Left kidney (tissue), 2 donors: ENCODE measurements around the gene SEL1L2. TPM values are rescaled to one million over a fixed set of nuclear protein-coding genes. Genes with fewer than 3 reads are reported as not detected.
A peak's percentile ranks its signal among the peaks of the same experiment; 100 is the strongest.

Source experiments
- DNase-seq: peaks from one replicate; pipeline ENCODE4 v3.0.0-alpha.2; 2013
- polyA plus RNA-seq: library from polyadenylated mRNA; unstranded; fragments of 120-200 nt; gene quantifications from one replicate; pipeline ENCODE4 v1.2.1, GENCODE V29; 2013; ENCODE audit not compliant: insufficient read length

SEL1L2 gene
- polyA plus RNA-seq, 1 donor, result not detected

- no peak for DNase-seq
Measured at GRCh38 chr20:13865791-13866351, 124.5 kb downstream of the SEL1L2 start.

- DNase-seq, result no peak
Measured at GRCh38 chr20:13865156-13865555, 125.3 kb downstream of the SEL1L2 start.

- DNase-seq, result no peak
Measured at GRCh38 chr20:13863244-13863643, 127.2 kb downstream of the SEL1L2 start.

- no peak for DNase-seq
Measured at GRCh38 chr20:13862245-13862644, 128.2 kb downstream of the SEL1L2 start.

- DNase-seq, result no peak
Measured at GRCh38 chr20:13858871-13859270, 131.5 kb downstream of the SEL1L2 start.

GRCh38 chr20:13858439-13858838 lies 132.0 kb downstream of the SEL1L2 start:
- DNase-seq, result no peak

GRCh38 chr20:13857961-13858360 lies 132.5 kb downstream of the SEL1L2 start:
- no peak for DNase-seq

- no peak for DNase-seq
Measured at GRCh38 chr20:13857304-13857703, 133.1 kb downstream of the SEL1L2 start.

GRCh38 chr20:13856354-13856753 lies 134.1 kb downstream of the SEL1L2 start:
- no peak for DNase-seq

GRCh38 chr20:13855613-13856012 lies 134.8 kb downstream of the SEL1L2 start:
- DNase-seq, result no peak

- no peak for DNase-seq
Measured at GRCh38 chr20:13852306-13852705, 138.1 kb downstream of the SEL1L2 start.

GRCh38 chr20:13851279-13851678 lies 139.1 kb downstream of the SEL1L2 start:
- no peak for DNase-seq

GRCh38 chr20:13844296-13844695 lies 146.1 kb downstream of the SEL1L2 start:
- DNase-seq, result no peak

- no peak for DNase-seq
Measured at GRCh38 chr20:13841206-13841605, 149.2 kb downstream of the SEL1L2 start.

GRCh38 chr20:13840093-13840465 lies 150.3 kb downstream of the SEL1L2 start:
- DNase-seq, result no peak

- DNase-seq, result no peak
Measured at GRCh38 chr20:13839421-13840092, 150.9 kb downstream of the SEL1L2 start.

GRCh38 chr20:13838664-13839063 lies 151.8 kb downstream of the SEL1L2 start:
- no peak for DNase-seq

- no peak for DNase-seq
Measured at GRCh38 chr20:13831476-13831875, 158.9 kb downstream of the SEL1L2 start.

GRCh38 chr20:13825465-13825864 lies 164.9 kb downstream of the SEL1L2 start:
- no peak for DNase-seq

- no peak for DNase-seq
Measured at GRCh38 chr20:13824459-13824858, 166.0 kb downstream of the SEL1L2 start.

GRCh38 chr20:13822459-13822858 lies 168.0 kb downstream of the SEL1L2 start:
- no peak for DNase-seq

- DNase-seq, result no peak
Measured at GRCh38 chr20:13821876-13822275, 168.5 kb downstream of the SEL1L2 start.

GRCh38 chr20:13819885-13820645 lies 170.3 kb downstream of the SEL1L2 start:
- DNase-seq, result peak; percentile 57

GRCh38 chr20:13817342-13817741 lies 173.1 kb downstream of the SEL1L2 start:
- no peak for DNase-seq
